GM12875 (cell line): ENCODE measurements around the gene AFMID.

ENCODE experiments used
- H3K4me3 ChIP-seq: one replicate; pipeline ENCODE4 v1.5.1; 2011; ENCODE audit warnings: low read depth, low read length, control low read depth
- TF ChIP-seq, protein P1 (sequence below): IDR thresholded peaks from 2 replicates; pipeline ENCODE4 v1.5.1; 2011; ENCODE audit warnings: low read depth, mild to moderate bottlenecking, control low read depth, inconsistent platforms, low read length, moderate library complexity, borderline replicate concordance; ENCODE audit not compliant: insufficient read depth

The AFMID gene

GRCh38 chr17:78238823-78239488 is 51.8 kb downstream of the AFMID start:
- H3K4me3 ChIP-seq: no peak overlapping the region
- TF ChIP-seq, protein P1, sequence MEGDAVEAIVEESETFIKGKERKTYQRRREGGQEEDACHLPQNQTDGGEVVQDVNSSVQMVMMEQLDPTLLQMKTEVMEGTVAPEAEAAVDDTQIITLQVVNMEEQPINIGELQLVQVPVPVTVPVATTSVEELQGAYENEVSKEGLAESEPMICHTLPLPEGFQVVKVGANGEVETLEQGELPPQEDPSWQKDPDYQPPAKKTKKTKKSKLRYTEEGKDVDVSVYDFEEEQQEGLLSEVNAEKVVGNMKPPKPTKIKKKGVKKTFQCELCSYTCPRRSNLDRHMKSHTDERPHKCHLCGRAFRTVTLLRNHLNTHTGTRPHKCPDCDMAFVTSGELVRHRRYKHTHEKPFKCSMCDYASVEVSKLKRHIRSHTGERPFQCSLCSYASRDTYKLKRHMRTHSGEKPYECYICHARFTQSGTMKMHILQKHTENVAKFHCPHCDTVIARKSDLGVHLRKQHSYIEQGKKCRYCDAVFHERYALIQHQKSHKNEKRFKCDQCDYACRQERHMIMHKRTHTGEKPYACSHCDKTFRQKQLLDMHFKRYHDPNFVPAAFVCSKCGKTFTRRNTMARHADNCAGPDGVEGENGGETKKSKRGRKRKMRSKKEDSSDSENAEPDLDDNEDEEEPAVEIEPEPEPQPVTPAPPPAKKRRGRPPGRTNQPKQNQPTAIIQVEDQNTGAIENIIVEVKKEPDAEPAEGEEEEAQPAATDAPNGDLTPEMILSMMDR: no peak

- H3K4me3 ChIP-seq: no peak overlapping the region
Observed at GRCh38 chr17:78239489-78239931, 52.3 kb downstream of the AFMID start.

GRCh38 chr17:78240012-78240655 is 53.0 kb downstream of the AFMID start:
- TF ChIP-seq, protein P1: no peak
- no peak overlapping the region for H3K4me3 ChIP-seq

More at GRCh38 chr17:78239489-78239931, 52.3 kb downstream of the AFMID start:
- TF ChIP-seq, protein P1: no peak

DNA sequence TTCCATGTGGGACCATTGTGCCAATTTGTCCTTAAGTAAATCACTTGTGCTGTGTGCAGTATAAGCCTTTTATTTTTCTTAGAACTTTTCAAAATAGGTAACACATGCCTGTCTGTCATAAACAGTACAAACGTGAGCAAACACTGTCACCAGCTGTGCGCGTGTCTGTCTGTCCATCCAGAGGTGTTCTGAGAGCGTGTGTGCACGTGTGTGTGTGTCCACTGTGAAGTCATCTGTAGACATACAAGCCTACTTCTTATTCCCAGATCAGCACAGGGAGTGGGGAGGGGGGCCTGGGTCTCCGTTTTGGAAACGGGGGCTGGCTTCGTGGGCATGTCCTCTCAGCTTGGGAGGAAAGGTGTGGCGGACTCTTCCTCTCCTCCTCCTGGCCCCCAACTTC is 53.7 kb downstream of the AFMID start:
- TF ChIP-seq, protein P1: no peak
- no peak overlapping the region for H3K4me3 ChIP-seq

DNA sequence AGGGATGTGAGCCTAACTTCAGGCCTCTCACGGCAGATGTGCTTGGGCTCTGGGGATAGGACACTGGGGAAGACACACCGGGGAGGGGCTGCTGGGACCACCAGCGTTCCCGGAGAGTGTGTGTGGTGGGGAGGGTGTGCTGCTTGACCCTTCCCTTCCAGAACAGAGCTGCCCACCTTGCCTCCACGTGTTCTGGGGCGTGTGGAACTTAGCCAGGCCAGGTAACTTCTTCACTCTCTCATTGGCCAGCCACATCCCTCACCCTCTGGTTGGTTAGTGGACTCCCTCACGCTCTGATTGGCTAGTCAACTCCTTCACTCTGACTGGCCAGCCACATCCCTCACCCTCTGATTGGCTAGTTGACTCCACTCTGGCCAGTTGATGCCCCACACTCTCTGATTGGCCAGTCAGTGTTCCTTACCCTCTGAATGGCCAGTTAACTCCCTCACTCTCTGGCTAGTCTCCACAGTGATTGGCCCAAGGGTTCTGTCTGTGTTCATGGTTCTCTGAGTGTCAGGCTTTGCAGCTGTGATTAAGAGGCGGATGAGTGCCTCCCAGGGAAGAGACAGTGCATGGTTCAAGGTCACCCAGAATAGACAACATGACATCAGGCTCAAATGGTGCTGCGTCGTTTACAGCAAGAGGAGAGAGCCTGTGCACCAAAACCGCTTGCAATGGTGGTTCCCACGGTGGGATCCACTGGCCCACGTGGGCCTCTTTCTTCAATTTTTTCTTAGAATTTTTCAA is 54.3 kb downstream of the AFMID start:
- TF ChIP-seq, protein P1: no peak
- H3K4me3 ChIP-seq: no peak overlapping the region

- TF ChIP-seq, protein P1: no peak
- no peak overlapping the region for H3K4me3 ChIP-seq
Observed at GRCh38 chr17:78242024-78242742, 55.0 kb downstream of the AFMID start.
